ENCODE data around the gene RNF121. TPM values are rescaled to one million over a fixed set of nuclear protein-coding genes. Genes with fewer than 3 reads are reported as not detected.

The RNF121 gene
- total RNA-seq, 1 experiment from 2014 or later = 26.1 TPM

DNA sequence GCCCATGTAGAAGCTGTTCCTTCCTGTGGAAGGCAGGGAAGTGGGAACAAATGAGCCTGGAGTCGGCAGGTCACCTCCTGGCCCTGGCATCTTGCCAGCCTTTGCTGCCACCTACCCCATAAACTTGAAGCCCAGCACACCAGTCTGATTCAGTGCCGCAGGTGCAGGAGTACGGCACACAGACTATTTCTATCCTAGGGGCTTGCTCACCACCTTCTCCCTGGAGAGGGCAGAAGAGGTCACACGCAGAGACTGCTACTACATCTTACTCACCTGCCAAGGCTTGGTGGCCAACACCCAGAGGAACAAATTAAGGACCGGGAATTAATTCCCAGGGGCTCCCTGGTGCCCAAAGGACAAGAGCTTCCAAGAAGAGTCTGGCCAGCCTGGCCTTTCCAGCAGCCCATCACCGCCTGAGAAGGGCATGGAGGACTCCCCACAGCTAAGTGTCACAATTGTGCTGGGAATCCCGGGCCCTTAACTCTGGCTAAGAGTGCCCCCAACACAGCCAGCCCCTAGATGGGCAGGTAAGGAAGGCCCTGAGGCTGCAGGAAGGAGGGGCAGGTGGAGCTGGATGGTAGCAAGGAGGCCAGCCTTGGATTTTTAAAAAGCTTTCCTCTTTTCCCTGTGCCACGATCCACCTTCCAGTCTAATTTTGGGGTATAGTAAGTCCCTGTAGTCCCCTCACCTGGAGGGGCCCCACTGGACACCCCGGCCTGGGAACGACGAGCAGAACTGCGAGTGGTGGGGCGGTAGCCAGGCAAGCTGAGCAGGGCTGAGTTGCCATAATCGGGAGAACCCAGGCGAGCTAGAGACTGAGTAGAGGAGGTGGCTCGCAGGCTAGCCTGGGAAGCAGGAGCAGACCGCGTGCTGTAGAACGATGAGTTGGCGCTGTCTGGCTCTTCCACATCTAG, 76.8 kb downstream of the RNF121 start:
- no peak for DNase-seq (ENCODE audit: low read depth)

DNA sequence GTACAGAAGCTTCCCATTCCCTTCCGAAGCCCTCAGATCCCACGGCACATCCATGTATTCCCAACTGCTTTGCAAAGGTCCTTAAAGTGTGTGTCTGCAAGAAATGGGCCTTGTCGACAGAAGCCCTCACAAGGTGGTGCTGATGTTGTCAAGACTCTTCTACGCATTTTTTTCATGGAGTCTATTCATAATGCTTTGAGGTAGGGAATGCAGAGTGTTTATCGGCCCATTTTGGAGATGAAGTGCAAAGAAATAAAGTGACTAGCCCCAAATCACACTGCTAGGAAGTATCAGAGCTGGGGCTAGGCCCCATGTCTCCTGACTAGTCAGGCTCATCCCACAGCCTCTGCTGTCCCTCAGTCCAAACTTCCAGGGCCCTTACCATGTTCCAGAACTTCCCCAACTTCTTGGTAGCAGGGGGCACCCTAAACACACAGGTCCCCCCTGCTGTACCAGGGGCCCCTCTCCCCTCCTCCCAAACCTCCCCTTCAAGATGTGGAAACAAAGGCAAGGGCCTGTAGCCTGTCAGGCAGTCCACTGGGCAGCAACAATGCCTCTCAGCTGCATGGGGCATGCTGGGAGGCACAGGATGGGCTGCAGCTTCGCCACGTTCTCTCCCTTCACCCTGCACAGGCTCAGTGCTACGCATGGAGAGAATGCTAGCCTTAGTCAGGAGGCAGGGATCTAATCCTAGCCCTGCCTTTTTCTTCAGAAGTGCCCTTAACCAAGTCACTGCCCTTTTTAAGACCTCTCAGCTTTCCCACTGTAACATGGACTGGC, 77.7 kb downstream of the RNF121 start:
- no peak for DNase-seq (ENCODE audit: low read depth)

DNA sequence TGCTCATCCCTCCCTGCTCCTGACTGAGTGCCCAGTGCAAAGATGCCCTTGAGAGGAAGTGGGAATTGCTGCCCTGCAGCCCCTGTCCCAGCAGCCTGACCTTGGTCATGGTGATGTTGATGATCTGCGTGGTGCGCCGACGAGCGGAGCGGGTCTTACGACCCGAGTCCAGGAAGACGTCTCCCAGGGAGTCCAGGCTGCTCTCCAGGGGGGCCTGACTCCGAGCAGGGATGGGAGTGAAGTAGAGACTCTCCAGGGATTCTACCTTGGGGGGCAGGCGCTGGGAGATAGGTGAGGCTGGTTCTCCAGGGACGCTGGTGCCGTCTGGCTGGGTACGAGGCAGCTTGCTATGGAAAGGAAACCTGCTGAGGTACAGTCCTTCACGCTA, 78.2 kb downstream of the RNF121 start:
- DNase-seq (ENCODE audit: low read depth) = no peak

- DNase-seq (ENCODE audit: low read depth) = no peak
Observed at GRCh38 chr11:72007587-72007986, 78.7 kb downstream of the RNF121 start.

- no peak for DNase-seq (ENCODE audit: low read depth)
Observed at GRCh38 chr11:72008728-72009127, 79.9 kb downstream of the RNF121 start.

GRCh38 chr11:72009156-72009555, 80.3 kb downstream of the RNF121 start:
- no peak for DNase-seq (ENCODE audit: low read depth)

DNA sequence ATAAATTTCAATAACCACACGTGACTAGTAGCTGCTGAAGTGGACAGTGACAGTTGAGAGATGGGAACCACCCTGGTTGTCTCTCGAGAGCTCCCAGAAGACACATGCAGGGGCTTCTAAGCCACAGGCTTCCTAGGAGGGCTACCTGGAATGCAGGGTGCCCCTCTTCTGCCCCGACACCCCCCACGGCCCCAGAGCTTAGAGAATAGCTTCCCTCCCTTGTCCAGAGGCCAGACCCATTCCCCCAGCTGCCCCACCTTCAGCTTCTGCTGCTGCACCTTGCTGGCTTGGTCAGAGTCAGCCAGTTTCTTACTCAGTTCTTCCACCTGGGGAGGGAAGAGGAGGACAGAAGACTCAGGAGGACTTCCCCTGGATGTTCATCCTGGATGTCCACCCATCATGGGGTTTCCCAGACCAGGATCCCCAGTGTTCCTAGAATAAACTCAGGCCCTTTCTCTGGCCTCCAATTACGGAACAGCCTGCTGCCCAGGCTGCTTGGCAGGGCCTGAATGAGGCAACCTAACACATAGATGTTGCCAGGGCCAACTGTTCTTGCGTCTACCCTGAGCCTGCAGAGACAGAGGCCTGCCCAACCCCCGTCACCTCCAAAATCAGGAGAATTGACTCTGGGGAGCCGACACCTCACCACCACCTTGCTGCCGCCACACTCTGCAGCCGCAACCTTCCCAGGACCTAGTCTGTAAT, 81.8 kb downstream of the RNF121 start:
- no peak for DNase-seq (ENCODE audit: low read depth)

GRCh38 chr11:72012091-72012630, 83.3 kb downstream of the RNF121 start:
- DNase-seq (ENCODE audit: low read depth) = no peak

- DNase-seq (ENCODE audit: low read depth) = peak; percentile 85
Observed at GRCh38 chr11:72012897-72013721, 84.3 kb downstream of the RNF121 start.

DNA sequence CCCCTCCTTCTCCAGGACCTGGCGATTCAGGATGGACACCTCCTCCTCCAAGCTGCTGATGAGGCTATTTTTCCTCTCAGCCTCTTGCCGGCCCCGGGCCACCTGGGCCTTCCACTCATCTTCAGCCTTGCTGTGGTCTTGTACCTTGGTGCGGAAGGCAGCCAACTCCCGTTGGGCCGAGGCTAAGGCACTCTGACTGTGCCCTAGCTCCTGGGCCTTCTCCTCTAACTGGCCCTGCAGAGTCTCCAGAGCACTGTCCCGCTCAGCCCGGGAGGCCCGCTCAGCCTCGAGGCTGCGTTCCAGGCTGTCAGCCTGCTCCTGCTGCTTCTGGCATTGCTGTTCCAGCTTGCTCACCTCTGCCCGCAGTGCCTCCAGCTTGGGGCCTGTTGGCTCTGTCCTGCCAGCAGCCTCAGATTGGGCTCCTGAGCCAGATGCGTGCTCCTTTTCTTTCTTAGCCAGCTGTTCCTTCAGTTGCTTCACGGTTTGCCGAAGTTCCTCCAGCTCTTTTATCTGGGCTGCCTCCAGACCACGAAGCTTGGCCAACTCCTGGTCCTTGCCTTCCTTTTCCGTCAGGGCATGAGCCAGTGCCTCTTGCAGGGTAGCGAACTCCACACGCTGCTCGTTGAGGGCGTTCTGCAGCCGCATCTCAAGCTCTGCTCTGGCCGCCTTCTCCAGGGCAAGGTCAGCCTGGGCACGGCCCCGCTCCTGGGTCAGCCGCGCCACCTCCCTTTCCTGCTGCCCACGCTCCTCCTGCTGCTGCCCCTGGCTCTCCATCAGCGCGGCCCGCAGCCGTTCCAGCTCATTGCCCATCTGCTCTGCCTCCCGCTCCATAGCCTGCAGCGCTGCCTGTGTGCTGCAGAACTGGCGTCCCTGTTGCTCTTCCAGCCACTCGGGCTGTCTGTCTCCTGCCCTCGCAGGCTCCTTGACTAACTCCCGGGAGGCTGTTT, 85.2 kb downstream of the RNF121 start:
- peak; percentile 53 for DNase-seq (ENCODE audit: low read depth)

DNA sequence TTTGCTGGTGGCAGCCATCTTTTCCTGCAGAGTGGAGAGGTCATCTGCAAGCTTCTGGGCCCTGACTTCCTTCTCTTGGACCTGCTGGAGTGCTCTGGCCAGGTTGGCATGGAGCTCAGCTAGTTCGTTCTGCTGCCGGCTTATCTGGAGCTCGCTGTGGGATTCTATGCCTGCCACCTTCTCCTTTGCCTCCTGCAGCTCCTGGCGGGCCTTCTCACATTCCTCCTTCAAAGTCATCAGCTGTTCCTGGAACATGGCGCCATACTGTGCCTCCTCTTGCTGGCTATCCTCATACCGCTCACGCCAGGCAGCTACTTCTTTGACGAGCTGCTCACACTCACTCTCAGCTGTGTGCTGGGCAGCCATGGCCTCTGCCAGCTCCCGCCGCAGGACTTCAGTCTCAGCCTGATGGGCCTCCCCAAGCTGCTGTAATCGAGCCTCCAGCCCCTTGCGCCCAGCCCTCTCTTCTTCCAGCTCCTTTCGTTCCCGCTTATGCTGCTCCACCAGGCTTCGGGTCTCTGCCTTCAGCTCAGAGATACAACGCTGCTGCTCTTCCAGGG, 86.0 kb downstream of the RNF121 start:
- no peak for DNase-seq (ENCODE audit: low read depth)

DNA sequence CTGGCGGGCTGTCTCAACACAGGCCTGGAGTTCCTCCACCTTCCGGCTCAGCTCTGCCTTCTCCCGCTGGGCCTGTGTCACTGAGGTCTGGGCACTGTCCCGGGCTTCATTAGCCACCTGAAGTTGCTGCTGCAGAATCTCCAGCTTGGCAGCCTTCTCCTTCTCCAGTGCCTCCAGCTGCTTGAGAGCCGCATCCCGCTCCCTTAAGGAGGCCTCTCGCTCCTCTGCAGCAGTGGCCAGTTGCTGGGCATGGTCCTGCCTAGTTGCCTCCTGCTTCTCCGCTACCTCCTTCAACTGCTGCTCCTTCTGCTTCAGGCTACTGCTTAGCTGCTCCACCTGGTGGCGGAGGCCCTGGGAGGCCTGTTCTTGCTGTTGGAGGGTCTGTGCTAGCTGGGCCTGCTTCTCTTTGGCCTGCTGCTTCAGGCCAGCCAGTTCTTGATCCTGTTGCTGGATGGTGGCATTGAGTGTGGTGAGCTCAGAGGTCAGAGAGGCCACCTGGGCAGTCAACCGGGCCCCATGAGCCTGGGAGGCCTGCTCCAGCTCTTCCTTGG, 86.7 kb downstream of the RNF121 start:
- DNase-seq (ENCODE audit: low read depth) = no peak

DNA sequence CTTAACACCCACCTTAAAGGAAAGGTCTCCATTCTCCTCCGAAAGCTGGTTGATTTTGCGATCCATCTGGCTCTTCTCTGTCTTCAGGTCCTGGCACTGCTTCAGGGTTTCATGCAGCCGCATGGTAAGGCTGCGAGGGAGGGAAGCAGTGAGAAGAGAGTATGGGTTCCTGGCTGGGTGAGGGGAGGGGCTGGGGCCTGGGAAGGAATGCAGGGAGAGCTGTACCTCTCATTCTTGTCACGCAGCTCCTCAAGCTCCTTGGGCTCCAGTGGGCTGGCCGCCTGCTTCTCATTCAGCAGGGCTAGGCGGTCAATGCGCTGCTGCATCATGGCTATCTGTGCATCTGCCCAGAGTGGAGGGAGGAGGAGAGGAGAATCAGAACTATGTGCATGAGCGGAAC, 89.3 kb downstream of the RNF121 start:
- DNase-seq (ENCODE audit: low read depth) = no peak

- no peak for DNase-seq (ENCODE audit: low read depth)
Observed at GRCh38 chr11:72023335-72023734, 94.5 kb downstream of the RNF121 start.

GRCh38 chr11:72024069-72024754, 95.4 kb downstream of the RNF121 start:
- no peak for DNase-seq (ENCODE audit: low read depth)

GRCh38 chr11:72026090-72026489, 97.2 kb downstream of the RNF121 start:
- DNase-seq (ENCODE audit: low read depth) = no peak

GRCh38 chr11:72030472-72031045, 101.7 kb downstream of the RNF121 start:
- no peak for DNase-seq (ENCODE audit: low read depth)

GRCh38 chr11:72036687-72037086, 107.8 kb downstream of the RNF121 start:
- DNase-seq (ENCODE audit: low read depth) = no peak

All from LHCN-M2 (cell line).